Measurements from ENCODE around the gene MEST.

Gene MEST

DNA sequence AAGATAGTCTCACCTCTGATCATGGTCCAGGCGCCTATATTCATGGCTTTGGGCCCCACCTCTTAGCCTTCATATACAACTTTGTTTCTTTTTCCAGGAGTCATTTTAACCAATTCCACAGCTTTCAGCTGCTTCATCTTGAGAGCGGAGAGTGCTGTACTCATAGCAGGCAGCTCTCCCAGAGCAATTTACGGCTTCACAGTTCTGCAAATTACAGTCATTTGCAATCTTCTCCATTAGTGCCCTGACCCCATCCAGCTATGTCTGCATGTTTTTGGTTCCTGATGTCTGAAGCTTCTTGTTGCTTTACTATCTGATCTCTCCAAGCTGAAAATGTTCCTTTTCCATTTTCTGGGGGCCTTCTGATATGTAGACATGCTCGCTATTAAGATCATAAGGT, 18.0 kb upstream of the MEST start:
- no peak for TF ChIP-seq GATA1 (IDR thresholded peaks at IDR 0.05; ENCODE audit: low read depth, low read length)
- no peak for TF ChIP-seq POLR2A (IDR thresholded peaks at IDR 0.05; ENCODE audit: low read length)
- DNase-seq = no peak

DNA sequence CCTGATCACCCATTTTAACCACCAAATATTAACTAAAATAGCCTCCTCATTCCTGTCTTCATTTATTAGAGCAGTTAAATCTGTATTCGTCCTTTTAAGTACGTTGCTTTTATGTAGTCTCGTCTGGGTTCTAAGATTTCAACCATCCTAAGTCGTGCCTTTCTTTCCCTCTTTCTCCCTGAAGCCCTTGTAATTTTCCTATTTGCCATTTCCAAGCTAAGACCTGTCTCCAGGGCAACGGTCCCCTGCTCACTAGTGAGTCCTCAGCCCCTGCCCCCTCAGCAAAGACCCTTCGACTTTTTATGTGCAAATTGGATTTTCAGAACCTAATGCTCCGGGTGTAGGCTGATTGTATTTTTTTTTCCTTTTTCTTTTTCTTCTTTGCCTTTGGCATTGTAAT, 16.1 kb upstream of the MEST start:
- no peak for DNase-seq
- TF ChIP-seq POLR2A (IDR thresholded peaks at IDR 0.05; ENCODE audit: low read length) (no peak), GATA1 (IDR thresholded peaks at IDR 0.05; ENCODE audit: low read depth, low read length) (no peak)

DNA sequence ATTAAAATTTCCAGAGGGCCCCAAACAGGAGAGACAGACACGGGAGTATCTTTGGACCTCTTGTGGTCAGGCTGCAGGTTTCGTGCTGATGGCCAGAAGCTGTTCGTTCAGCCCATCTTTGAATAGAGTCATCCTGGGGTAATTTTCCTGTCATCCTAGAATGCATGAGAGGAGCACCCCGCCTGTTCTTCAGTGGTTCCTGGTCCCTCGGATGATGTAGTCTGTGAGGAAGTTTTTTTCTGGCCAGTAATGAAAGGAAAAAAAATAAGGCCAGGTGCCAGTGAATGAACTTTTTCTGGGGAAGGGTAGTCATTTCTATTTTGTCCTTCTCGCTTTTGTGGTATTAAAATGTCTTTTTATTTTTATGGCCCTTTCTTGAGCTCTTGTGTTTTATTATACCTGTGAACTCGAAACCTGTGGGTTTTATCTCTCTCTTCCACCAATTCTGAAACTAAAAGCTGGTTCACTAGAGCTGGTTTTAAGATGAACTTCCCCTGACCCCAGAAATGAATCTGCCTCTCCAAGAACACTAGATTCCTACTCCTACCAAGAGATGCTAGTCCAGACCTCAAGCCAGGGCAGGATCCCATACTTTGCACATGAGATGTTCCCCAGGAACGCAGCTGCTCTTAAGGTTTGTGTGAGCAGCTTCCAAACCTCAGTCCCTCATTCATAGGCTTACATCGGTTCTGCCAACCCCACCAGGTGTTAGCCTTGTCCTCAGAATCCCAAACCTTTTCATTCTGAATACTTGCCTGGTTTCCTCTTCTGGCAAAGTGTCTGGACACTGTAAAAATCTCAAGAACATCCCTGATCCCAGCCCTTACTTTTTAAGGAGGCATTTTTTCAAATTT, 15.4 kb upstream of the MEST start:
- DNase-seq = no peak
- TF ChIP-seq POLR2A (IDR thresholded peaks at IDR 0.05; ENCODE audit: low read length) = no peak
- TF ChIP-seq GATA1 (IDR thresholded peaks at IDR 0.05; ENCODE audit: low read depth, low read length) = no peak

DNA sequence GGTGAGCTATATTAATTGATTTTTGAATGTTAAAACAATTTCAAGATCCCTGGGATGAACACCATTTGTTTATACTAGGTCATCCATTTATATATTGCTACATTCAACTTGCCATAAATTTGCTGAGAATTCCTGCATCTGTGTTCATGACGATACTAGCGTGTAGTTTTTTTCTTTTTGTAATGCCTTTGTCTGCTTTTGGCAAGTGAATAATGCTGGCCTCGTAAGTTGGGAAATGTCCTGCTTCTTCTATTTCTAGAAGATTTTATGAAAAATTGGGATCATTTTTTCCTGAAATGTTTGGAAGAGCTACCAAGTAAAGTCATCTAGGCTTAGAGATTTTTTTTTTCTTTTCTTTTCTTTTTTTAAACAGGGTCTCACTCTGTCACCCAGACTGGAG, 12.9 kb upstream of the MEST start:
- DNase-seq = no peak

DNA sequence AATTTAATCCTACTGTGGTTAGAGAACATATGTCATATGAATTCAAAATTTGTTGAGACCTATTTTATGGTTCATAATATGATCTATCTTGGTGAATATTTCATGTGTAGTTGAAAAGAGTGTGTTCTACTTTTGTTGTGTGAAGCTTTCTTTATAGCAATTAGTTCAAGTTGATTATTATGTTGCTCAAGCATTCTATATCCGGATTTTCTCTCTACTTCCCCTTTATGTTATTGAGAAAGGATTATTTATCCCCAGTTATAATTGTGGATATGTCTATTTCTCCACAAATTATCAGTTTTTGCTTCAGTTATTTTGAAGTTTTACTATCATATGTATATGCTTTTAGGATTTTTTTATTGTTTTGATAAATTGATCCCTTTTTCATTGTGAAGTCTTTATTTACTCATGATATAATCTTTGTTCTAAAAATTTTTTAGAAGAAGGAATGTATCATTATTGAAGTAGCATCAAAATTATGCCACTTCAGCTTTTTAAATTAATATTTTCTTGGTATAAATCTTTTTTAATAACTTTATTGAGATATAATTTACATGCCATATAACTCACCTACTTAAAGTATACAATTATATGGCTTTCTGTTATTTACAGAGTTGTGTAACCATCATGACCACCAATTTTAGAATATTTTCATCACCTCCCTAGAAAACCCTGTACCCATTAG, 12.0 kb upstream of the MEST start:
- no peak for TF ChIP-seq GATA1 (IDR thresholded peaks at IDR 0.05; ENCODE audit: low read depth, low read length)
- TF ChIP-seq POLR2A (IDR thresholded peaks at IDR 0.05; ENCODE audit: low read length) = no peak
- no peak for DNase-seq

More for the DNA sequence above, 12.9 kb upstream of the MEST start:
- no peak for TF ChIP-seq GATA1 (IDR thresholded peaks at IDR 0.05; ENCODE audit: low read depth, low read length)
- no peak for TF ChIP-seq POLR2A (IDR thresholded peaks at IDR 0.05; ENCODE audit: low read length)

DNA sequence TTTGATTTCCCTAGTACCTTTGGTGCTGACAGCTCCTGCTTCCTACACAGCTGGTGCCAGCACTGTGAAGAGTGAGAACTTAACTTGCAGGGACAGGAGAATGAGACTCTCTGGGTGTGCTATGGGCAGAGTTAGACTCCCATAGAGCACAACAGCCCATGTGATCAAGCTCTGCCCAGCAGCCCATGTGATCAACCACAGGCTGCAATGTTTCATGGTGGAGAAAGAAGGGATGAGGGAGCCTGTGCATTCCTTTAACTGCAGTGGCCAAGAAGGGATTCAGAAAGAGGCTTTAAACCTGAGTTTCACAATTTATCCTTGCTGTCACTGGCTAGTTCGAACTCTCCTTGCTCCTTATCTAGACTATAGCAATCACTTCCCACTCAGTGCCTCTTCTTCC, 10.0 kb upstream of the MEST start:
- TF ChIP-seq POLR2A (IDR thresholded peaks at IDR 0.05; ENCODE audit: low read length) = no peak
- TF ChIP-seq GATA1 (IDR thresholded peaks at IDR 0.05; ENCODE audit: low read depth, low read length) = no peak
- no peak for DNase-seq

DNA sequence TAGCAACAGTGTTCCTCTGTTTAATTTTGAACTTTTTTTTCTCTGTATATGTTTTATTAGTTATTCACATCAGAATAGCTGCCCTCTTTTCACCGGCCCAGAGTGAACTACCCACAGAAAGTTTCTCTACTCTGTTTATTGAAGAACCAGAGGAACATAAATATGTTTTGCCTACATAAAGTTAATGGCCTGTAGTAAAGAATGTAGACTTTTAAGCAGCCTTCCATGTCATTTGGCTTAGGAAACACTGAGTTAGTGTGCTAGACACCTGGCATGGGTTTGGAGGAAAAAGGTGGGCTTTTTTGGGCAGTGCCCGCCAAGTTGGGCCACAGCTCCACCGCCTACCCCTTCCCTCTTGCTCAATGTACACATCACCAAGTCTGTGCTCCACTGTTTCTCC, 8.9 kb upstream of the MEST start:
- no peak for TF ChIP-seq GATA1 (IDR thresholded peaks at IDR 0.05; ENCODE audit: low read depth, low read length)
- no peak for DNase-seq

DNA sequence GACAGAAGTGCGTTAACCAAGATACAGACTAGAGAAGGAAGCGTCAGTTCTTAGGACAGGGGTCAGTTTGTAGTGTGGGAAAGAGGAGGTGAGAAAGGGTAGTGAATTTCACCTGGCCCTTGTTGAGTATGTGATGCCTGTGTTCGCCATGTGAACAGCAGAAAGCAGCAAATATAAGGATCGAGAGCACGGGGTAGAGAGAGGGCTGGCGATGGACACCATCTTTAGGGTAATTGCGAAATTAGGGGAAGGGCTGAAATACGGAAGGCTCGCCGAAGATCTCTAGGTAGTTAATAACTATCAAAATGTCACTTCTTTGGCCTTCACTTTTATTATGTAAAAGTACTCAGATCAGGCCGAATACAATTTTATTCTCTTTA, 6.2 kb upstream of the MEST start:
- DNase-seq = no peak
- TF ChIP-seq POLR2A (IDR thresholded peaks at IDR 0.05; ENCODE audit: low read length) (no peak), GATA1 (IDR thresholded peaks at IDR 0.05; ENCODE audit: low read depth, low read length) (no peak)

DNA sequence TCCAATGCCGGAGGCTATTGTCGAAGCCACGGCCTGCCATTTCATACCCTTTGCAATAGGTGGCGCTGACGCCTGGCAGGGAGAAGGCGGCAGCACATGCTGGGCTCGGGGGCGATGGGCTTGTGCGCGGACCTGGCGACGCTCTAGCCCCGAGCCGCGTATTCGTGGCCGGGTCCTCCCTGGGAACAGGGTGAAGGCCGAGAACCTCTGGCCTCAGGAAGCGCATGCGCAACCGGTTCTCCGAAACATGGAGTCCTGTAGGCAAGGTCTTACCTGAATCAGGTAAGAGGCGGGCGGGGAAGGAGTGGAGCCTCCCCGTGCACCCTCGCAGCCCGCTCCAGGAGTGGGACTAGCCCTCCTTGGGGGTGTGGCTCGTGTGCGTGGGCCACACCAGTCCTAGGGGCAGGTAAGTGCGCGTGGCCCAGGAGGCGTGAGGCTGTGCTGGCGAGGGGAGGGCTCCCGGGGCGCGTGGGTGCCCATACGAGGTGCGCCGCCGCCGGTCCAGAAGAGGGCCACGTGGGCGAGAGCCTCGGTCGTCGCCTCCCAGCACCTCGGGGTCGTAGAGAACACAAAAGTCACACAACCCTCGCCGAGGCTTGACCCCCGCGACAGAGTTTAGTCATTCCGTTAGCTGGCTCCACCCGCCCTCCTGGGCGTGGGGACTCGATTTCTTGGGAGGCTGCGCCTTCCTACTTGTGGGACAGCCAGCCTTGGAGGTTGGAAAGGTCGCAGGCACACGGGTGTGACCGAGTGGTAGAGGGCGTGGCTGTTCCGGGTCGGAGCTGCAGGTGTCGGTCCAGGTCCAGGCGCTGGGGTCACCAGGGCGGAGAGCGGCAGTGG, 5.6 kb upstream of the MEST start:
- peak; percentile 74 to 75 for DNase-seq

DNA sequence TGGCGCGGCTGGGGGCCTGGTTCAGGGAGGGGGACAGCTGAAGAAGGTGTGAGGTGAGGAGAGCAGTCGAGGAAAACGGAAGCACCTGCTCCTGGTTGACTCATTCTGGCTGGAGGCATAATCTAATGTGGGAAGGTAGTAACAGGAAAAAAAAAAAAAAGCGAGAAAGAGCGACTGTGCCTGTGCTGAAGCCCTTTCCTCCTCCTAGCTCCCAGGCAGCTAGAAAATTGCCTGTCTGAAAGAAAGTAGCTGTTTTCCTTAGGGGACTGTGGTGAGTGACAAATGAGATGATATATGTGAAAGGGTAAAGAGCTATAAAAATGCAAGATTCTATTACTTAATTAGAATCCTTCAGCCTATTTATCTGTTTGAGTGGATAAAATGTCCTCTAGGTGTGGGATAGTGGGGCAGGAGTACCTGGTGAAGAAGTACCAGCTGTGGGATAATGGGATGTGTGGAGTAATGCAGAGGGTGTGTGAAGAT, 4.9 kb upstream of the MEST start:
- DNase-seq = no peak
- no peak for TF ChIP-seq POLR2A (IDR thresholded peaks at IDR 0.05; ENCODE audit: low read length)
- no peak for TF ChIP-seq GATA1 (IDR thresholded peaks at IDR 0.05; ENCODE audit: low read depth, low read length)

More for the DNA sequence above, 5.6 kb upstream of the MEST start:
- no peak for TF ChIP-seq POLR2A (IDR thresholded peaks at IDR 0.05; ENCODE audit: low read length)
- TF ChIP-seq GATA1 (IDR thresholded peaks at IDR 0.05; ENCODE audit: low read depth, low read length) = no peak

DNA sequence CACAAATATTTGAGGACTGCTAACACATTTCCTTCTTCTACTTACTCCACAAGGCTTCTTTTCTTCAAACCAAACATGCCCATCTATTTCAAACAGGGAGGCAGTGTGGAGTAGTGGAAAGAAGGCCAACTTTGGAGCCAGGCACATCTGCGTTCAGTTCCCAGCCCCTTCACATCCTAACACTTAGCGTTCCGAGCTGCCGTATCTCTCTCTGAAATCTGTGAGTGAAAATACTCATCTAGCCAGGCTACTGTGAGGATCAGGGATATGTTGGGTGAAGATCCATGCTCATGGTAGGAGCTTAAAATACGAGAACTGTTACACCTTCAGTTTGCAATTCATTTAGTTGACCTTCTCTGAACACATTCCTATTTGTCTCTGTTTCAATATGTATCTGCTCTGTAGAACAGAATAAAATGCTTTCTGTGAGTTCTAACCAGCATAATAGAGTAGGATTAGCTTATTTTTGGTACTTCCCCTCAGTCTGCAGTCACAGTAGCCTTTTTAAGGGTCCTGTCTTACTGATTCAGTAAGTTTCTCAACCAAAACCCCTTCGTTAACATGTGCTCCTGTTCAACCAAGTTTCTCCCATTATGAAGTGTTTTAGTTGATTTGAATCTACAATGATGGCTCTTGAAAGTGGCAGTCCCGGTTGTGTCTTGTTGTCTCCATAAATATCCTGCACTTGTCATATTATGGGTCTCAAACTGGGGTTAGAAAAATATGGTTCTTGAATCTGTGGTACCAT, 3.3 kb upstream of the MEST start:
- TF ChIP-seq POLR2A (IDR thresholded peaks at IDR 0.05; ENCODE audit: low read length) = no peak
- no peak for TF ChIP-seq GATA1 (IDR thresholded peaks at IDR 0.05; ENCODE audit: low read depth, low read length)
- no peak for DNase-seq

DNA sequence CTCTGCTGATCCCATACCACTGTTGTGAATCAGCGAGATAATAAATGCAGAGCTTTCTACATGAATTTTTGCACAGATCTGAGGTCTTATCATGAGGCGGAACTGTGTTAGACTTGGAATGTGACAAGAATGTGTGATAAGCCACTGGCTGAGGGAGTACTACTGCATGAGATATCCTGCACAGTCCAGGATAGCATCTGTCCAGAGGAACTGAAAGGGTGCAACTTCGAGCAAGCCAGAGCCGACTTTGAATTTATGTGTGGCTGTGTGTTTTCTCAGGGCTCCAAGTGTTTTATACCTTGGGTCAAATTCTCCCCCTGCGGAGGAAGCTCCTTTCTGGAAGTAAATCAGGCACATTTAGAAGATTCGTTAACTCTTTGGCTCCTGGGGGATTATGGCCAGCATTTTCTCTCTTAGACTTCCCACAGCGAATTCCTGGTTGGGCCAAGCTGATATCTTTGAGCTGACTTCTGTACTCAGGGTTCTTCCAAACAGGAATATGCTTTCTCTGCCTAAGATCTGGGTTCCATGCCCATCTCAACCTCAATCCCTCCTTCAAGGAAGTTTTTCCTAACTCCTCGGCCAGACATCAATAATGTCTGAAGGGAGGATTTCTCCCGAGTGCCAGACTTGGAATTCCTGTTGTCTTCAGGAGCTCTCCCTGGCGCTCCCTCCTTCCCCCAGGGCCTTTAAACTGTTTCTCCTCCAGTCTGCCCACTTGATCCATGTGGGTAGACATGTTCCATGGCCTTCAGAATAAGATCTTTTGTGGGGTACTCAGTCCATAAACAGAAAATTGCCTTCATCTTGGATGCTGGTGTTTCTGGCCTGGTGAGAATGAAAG, 2.5 kb upstream of the MEST start:
- DNase-seq = no peak
- TF ChIP-seq GATA1 (IDR thresholded peaks at IDR 0.05; ENCODE audit: low read depth, low read length) (no peak), POLR2A (IDR thresholded peaks at IDR 0.05; ENCODE audit: low read length) (no peak)

All from erythroblast (primary cell).